WTC11 (cell line): ENCODE data around the gene TFF2. TPM values are rescaled to one million over a fixed set of nuclear protein-coding genes. Genes with fewer than 3 reads are reported as not detected.

ENCODE experiments used
- ATAC-seq: fragments of 200-7000 bp; cut with Tn5 transposase; 2 replicates; pipeline ENCODE4 v1.10.0; 2021; ENCODE audit warnings: mild to moderate bottlenecking, moderate library complexity
- CTCF ChIA-PET: fragments of 300-600 bp; sonication (Branson Sonifier 250); formaldehyde crosslinking; loops from one replicate; lab custom pipeline; 2021; ENCODE audit warnings: antibody characterized with exemption; lab: Charles Lee
- POLR2A ChIA-PET: fragments of 350-600 bp; sonication (Branson Sonifier 250); formaldehyde crosslinking; loops from one replicate; lab custom pipeline; 2021; ENCODE audit warnings: antibody characterized with exemption; lab: Charles Lee
- DNase-seq: peaks from one replicate; pipeline ENCODE4 v3.0.0; 2021; ENCODE audit warnings: low spot score
- H3K27ac Mint-ChIP-seq: 2 replicates; pipeline ENCODE4 v1.8.0; 2021; ENCODE audit warnings: mixed read lengths
- H3K27me3 Mint-ChIP-seq: 2 replicates; pipeline ENCODE4 v1.8.0; 2021; ENCODE audit warnings: low read depth, mild to moderate bottlenecking, moderate library complexity, mixed read lengths
- H3K36me3 Mint-ChIP-seq: 2 replicates; pipeline ENCODE4 v1.8.0; 2021; ENCODE audit warnings: mixed read lengths
- H3K4me1 Mint-ChIP-seq: 2 replicates; pipeline ENCODE4 v1.8.0; 2022; ENCODE audit warnings: mixed read lengths
- H3K4me3 Mint-ChIP-seq: 2 replicates; pipeline ENCODE4 v1.8.0; 2021; ENCODE audit warnings: mild to moderate bottlenecking, moderate library complexity, mixed read lengths
- H3K9me3 Mint-ChIP-seq: 2 replicates; pipeline ENCODE4 v1.8.0; 2021; ENCODE audit warnings: mixed read lengths
- ATF6 ChIP-seq: sonication (generic); formaldehyde crosslinking; IDR thresholded peaks from 2 replicates; pipeline ENCODE4 v1.8.1; 2023; ENCODE audit warnings: mild to moderate bottlenecking, missing genetic modification reagents
- CBFB ChIP-seq: sonication (generic); formaldehyde crosslinking; IDR thresholded peaks from 2 replicates; pipeline ENCODE4 v1.8.1; 2022; ENCODE audit warnings: mild to moderate bottlenecking, low read depth, missing genetic modification reagents
- CREB1 ChIP-seq: sonication (generic); formaldehyde crosslinking; IDR thresholded peaks from 2 replicates; pipeline ENCODE4 v1.8.0; 2023; ENCODE audit warnings: mild to moderate bottlenecking, missing genetic modification reagents
- CTCF ChIP-seq: fragments of 200-600 bp; IDR thresholded peaks from 2 replicates; pipeline ENCODE4 v1.8.0; 2022; ENCODE audit warnings: antibody characterized with exemption
- E2F4 ChIP-seq: sonication (generic); formaldehyde crosslinking; IDR thresholded peaks from 2 replicates; pipeline ENCODE4 v1.8.1; 2022; ENCODE audit warnings: low read depth, mild to moderate bottlenecking, moderate library complexity, missing genetic modification reagents, borderline replicate concordance
- ELF4 ChIP-seq: sonication (generic); formaldehyde crosslinking; IDR thresholded peaks from 2 replicates; pipeline ENCODE4 v1.8.1; 2022; ENCODE audit warnings: low read depth, mild to moderate bottlenecking, moderate library complexity, missing genetic modification reagents
- ERG ChIP-seq: fragments of 250-450 bp; sonication (Bioruptor Pico); IDR thresholded peaks from 2 replicates; pipeline ENCODE4 v1.8.0; 2021; ENCODE audit warnings: mild to moderate bottlenecking
- ESRRA ChIP-seq: sonication (generic); formaldehyde crosslinking; IDR thresholded peaks from 2 replicates; pipeline ENCODE4 v1.8.1; 2022; ENCODE audit warnings: mild to moderate bottlenecking, missing genetic modification reagents, borderline replicate concordance
- ETV6 ChIP-seq: sonication (generic); formaldehyde crosslinking; IDR thresholded peaks from 2 replicates; pipeline ENCODE4 v1.8.1; 2022; ENCODE audit warnings: mild to moderate bottlenecking, missing genetic modification reagents
- FOXJ3 ChIP-seq: sonication (generic); formaldehyde crosslinking; IDR thresholded peaks from 2 replicates; pipeline ENCODE4 v1.9.0; 2021; ENCODE audit warnings: missing genetic modification reagents, mild to moderate bottlenecking, borderline replicate concordance
- GABPB1 ChIP-seq: sonication (generic); formaldehyde crosslinking; IDR thresholded peaks from 2 replicates; pipeline ENCODE4 v1.8.1; 2023; ENCODE audit warnings: mild to moderate bottlenecking, missing genetic modification reagents
- JUN ChIP-seq: sonication (generic); formaldehyde crosslinking; IDR thresholded peaks from 2 replicates; pipeline ENCODE4 v1.8.0; 2023; ENCODE audit warnings: mild to moderate bottlenecking, missing genetic modification reagents
- MXD4 ChIP-seq: fragments of 250-450 bp; sonication (Bioruptor Pico); IDR thresholded peaks from 2 replicates; pipeline ENCODE4 v1.8.0; 2021; ENCODE audit warnings: mild to moderate bottlenecking, moderate library complexity, borderline replicate concordance
- MYBL2 ChIP-seq: sonication (generic); formaldehyde crosslinking; IDR thresholded peaks from 2 replicates; pipeline ENCODE4 v1.8.1; 2023; ENCODE audit warnings: mild to moderate bottlenecking, moderate library complexity, missing genetic modification reagents
- NR1H2 ChIP-seq: sonication (generic); formaldehyde crosslinking; IDR thresholded peaks from 2 replicates; pipeline ENCODE4 v1.9.0; 2021; ENCODE audit warnings: mild to moderate bottlenecking, moderate library complexity, missing genetic modification reagents
- NR3C1 ChIP-seq: sonication (generic); formaldehyde crosslinking; conservative IDR thresholded peaks from 2 replicates; pipeline ENCODE4 v1.8.1; 2023; ENCODE audit warnings: low read depth, mild to moderate bottlenecking, missing genetic modification reagents
- SMAD4 ChIP-seq: sonication (generic); formaldehyde crosslinking; IDR thresholded peaks from 2 replicates; pipeline ENCODE4 v1.8.0; 2022; ENCODE audit warnings: mild to moderate bottlenecking, missing genetic modification reagents
- SOX15 ChIP-seq: fragments of 250-450 bp; sonication (Bioruptor Pico); IDR thresholded peaks from 2 replicates; pipeline ENCODE4 v1.9.0; 2021; ENCODE audit warnings: mild to moderate bottlenecking
- TCF7 ChIP-seq: sonication (generic); formaldehyde crosslinking; IDR thresholded peaks from 2 replicates; pipeline ENCODE4 v1.8.0; 2022; ENCODE audit warnings: mild to moderate bottlenecking, low read depth, missing genetic modification reagents, moderate library complexity
- TEAD4 ChIP-seq: sonication (generic); formaldehyde crosslinking; IDR thresholded peaks from 2 replicates; pipeline ENCODE4 v1.8.0; 2022; ENCODE audit warnings: mild to moderate bottlenecking, missing genetic modification reagents
- USF2 ChIP-seq: sonication (generic); formaldehyde crosslinking; IDR thresholded peaks from 2 replicates; pipeline ENCODE4 v1.8.1; 2023; ENCODE audit warnings: mild to moderate bottlenecking, missing genetic modification reagents, moderate library complexity
- ZMAT4 ChIP-seq: fragments of 250-450 bp; sonication (Bioruptor Pico); IDR thresholded peaks from 2 replicates; pipeline ENCODE4 v1.9.0; 2021; ENCODE audit warnings: mild to moderate bottlenecking
- ZNF121 ChIP-seq: sonication (generic); formaldehyde crosslinking; IDR thresholded peaks from 2 replicates; pipeline ENCODE4 v1.8.0; 2023; ENCODE audit warnings: missing genetic modification reagents
- ZNF219 ChIP-seq: sonication (generic); formaldehyde crosslinking; IDR thresholded peaks from 2 replicates; pipeline ENCODE4 v1.8.0; 2023; ENCODE audit warnings: missing genetic modification reagents, mild to moderate bottlenecking, borderline replicate concordance
- ZNF532 ChIP-seq: fragments of 250-450 bp; sonication (Bioruptor Pico); IDR thresholded peaks from 2 replicates; pipeline ENCODE4 v1.9.0; 2021; ENCODE audit warnings: mild to moderate bottlenecking, borderline replicate concordance
- total RNA-seq: library from RNA; stranded (reverse); gene quantifications from 3 replicates; pipeline ENCODE4 v1.2.3, GENCODE V29; 2021

TFF2 gene
- total RNA-seq, 1 experiment from 2014 or later, result 0.33 TPM

GRCh38 chr21:42346441-42346840 is 4.4 kb downstream of the TFF2 start:
- CTCF ChIA-PET, result interaction anchor here (0.6 to 0.8 kb wide), 3 partner anchors 10 to 500 kb away, joined by 3 read pairs; no protein-coding TSS in a partner anchor
- POLR2A ChIA-PET, result no interaction called here
- peaks cover 3% of the 10 kb centered on the region for H3K4me1 Mint-ChIP-seq
- TF ChIP-seq CTCF, result no peak
- TF ChIP-seq ESRRA (CRISPR knock-in tag), result no peak
- TF ChIP-seq ZMAT4, result no peak
- TF ChIP-seq TEAD4 (CRISPR knock-in tag), result no peak
- no peak for TF ChIP-seq ATF6 (CRISPR knock-in tag)
- TF ChIP-seq SMAD4 (CRISPR knock-in tag), result no peak
- no peak for TF ChIP-seq ETV6 (CRISPR knock-in tag)
- TF ChIP-seq GABPB1 (CRISPR knock-in tag), result no peak
- no peak for TF ChIP-seq NR3C1 (CRISPR knock-in tag)
- TF ChIP-seq MXD4, result no peak
- no peak for TF ChIP-seq NR1H2 (CRISPR knock-in tag)
- no peak for TF ChIP-seq FOXJ3
- TF ChIP-seq CBFB, result no peak
- no peak for TF ChIP-seq MYBL2
- no peak for TF ChIP-seq ELF4 (CRISPR knock-in tag)
- no peak for TF ChIP-seq ZNF532 (CRISPR knock-in tag)
- TF ChIP-seq ERG (CRISPR knock-in tag), result no peak
- TF ChIP-seq SOX15 (CRISPR knock-in tag), result no peak
- TF ChIP-seq, all 79 proteins: peak for 0
- Mint-ChIP-seq H3K36me3 (no peaks in the 10 kb centered on the region), H3K4me3 (no peak overlapping the region), H3K27ac (no peak overlapping the region), H3K27me3 (no peaks in the 10 kb centered on the region), H3K9me3 (no peaks in the 10 kb centered on the region)
- ATAC-seq (no peak), DNase-seq (no peak)

- Mint-ChIP-seq H3K4me1 (peaks cover 3% of the 10 kb centered on the region), H3K4me3 (no peak overlapping the region), H3K27ac (no peak overlapping the region), H3K36me3 (no peaks in the 10 kb centered on the region), H3K9me3 (no peaks in the 10 kb centered on the region), H3K27me3 (no peaks in the 10 kb centered on the region)
- ChIA-PET CTCF (no interaction called here), POLR2A (no interaction called here)
- no peak for ATAC-seq
- DNase-seq, result no peak
- TF ChIP-seq ZNF121 (CRISPR knock-in tag) (no peak), ZMAT4 (no peak), USF2 (CRISPR knock-in tag) (no peak), CREB1 (CRISPR knock-in tag) (no peak), JUN (CRISPR knock-in tag) (no peak), TCF7 (CRISPR knock-in tag) (no peak), ZNF219 (CRISPR knock-in tag) (no peak), E2F4 (CRISPR knock-in tag) (no peak)
These were observed 6.2 kb downstream of the TFF2 start for GRCh38 chr21:42344631-42345030.
